Measurements from ENCODE around the gene ARPP21.

Gene ARPP21

DNA sequence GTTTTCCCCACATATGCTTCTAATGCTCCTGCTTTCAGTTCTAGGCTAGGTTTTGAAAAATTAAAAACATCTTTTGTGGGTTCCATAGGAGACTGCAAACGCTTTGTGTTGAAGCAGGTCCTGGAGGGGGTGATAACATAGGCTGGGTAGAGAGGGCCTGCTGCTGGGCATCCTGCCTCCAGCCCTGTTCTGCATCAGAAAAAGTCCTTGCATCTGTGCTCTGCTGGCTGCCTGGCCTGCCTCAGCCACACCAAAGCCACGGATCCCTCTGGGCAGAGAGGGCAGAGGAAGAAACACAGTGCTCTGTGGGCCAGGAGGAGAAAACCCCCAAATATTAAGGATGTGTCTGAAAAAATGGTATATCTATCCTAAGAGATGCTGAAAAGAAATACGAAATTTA, 3.9 kb upstream of the ARPP21 start:
- TF ChIP-seq POLR2A (IDR thresholded peaks at IDR 0.05; ENCODE audit: low read depth, low read length), result no peak
- DNase-seq (ENCODE audit: insufficient read length, low spot score) (no peak), FAIRE-seq (no peak)

DNA sequence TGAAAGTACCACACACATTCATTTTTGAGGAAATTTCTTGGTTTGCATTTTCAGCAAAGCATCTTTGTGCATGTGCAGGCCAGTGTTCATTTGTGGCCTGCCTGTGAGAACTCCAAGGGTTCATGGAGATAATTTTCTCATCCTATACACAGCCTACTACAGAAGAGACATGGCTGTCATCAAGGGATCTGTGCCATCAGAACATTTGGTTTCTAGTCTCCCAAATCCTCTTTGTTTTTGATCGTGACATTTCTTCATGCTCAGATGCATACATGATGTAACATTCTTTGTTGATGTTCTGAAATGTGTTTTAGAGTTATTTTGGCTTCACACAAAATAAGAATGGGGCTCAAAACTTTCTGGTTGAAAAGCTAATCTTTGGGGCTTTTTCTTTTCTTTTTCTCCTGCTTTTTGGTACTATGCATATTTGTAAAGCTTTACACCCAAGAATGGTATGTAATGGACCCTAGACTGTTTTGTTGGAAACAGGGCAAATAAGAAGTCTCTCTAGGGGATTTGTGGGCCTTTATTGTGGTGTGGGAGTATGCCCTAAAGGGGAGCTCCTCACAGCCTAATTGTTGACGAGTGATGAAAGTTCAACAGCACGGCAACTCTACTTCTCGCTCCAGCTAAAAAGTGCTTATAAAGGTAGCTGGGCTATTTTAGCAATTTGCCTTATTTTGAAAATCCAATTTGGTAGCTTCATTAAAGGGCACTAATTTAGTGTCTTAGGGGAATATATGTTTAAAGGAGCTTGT, 3.2 kb upstream of the ARPP21 start:
- no peak for FAIRE-seq
- TF ChIP-seq POLR2A (IDR thresholded peaks at IDR 0.05; ENCODE audit: low read depth, low read length), result no peak
- DNase-seq (ENCODE audit: insufficient read length, low spot score), result no peak

DNA sequence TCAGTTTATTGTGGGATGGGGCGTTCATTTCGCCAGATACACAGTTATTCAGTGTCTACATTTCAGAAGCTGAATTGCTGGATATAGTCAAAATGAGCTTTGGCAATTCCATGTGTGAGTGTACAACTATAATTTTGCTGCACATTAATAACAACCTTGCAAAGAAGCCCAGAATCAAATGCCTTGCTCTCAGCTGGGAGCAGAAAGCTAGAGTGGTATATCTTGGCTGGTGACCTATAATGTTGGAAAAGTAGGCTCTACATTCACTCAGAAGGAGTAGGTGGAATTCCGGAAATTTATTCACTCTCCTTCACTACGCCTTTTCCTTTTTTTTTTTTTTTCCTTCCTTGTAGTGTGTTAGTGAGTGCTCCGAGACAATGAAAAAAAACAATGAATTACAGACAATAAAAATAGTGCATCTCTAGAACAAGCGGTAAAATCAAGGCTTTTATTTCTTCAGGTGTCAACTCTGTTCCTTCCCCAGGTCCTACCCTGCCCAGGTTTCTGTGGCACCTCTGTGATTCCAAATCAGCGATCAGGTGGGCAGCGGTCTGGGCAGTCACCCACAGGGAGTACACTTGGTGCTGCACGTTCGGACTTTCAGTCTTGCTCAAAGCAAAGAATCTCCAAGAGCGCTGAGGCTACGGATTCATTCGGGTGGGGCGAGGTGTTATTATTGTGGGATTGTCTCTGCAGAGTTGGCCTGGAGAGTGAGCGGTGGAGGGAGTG, 910 bp upstream of the ARPP21 start:
- DNase-seq (ENCODE audit: insufficient read length, low spot score), result no peak
- no peak for TF ChIP-seq POLR2A (IDR thresholded peaks at IDR 0.05; ENCODE audit: low read depth, low read length)
- no peak for FAIRE-seq

- FAIRE-seq (no peak), DNase-seq (ENCODE audit: insufficient read length, low spot score) (no peak)
- TF ChIP-seq POLR2A (IDR thresholded peaks at IDR 0.05; ENCODE audit: low read depth, low read length), result no peak
These were observed 408 bp upstream of the ARPP21 start for GRCh38 chr3:35638980-35639253.

DNA sequence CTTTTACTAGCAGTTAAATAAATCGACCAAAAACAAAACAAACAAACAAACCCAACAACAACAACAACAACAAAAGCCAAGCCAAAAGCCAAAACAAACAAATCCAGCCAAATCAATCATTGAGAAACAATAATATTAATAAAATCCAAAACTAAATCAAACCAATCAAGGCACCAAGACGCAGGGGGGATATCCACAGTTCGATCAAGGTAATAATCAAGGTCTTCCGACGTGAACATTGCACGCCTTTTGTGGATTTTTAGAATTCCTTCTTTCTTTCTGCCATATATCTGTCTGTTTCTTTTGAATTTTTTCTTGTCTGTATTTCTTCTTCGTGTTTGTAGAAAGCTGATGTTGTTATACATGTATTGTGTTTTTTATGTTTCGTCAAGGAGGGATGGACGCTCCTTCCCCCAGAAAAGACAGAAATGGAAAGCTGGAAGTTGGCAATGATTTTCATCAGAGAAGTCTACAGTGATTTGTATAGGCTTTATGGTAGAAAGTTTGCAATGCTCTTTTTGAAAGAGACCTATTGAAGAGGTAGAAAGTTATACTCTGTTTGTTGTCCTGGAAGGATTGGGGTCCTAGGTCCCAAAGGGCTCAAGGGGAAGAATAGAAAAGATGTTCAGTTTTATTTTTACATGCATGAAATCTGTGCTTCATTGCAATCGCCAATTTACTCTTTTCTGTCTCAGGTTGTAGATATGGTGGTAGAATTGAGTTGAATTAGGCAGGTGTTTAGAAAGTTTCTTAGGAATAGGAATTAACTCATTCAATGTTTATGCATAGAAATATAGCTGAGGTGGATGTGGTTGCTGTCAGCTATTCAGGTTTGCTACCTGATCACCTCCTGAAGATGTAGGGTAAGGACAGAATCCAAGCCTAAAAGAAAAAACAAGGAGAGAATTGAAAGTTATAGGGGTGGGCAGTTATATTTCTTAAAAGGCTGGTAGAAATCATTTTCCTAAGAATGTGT, 1.2 kb downstream of the ARPP21 start:
- DNase-seq (ENCODE audit: insufficient read length, low spot score) (no peak), FAIRE-seq (no peak)
- no peak for TF ChIP-seq POLR2A (IDR thresholded peaks at IDR 0.05; ENCODE audit: low read depth, low read length)

GRCh38 chr3:35641331-35641730, 2.0 kb downstream of the ARPP21 start:
- TF ChIP-seq POLR2A (IDR thresholded peaks at IDR 0.05; ENCODE audit: low read depth, low read length), result no peak
- FAIRE-seq, result no peak
- DNase-seq (ENCODE audit: insufficient read length, low spot score), result no peak

GRCh38 chr3:35641920-35642527, 2.7 kb downstream of the ARPP21 start:
- DNase-seq (ENCODE audit: insufficient read length, low spot score) (no peak), FAIRE-seq (no peak)
- no peak for TF ChIP-seq POLR2A (IDR thresholded peaks at IDR 0.05; ENCODE audit: low read depth, low read length)

- DNase-seq (ENCODE audit: insufficient read length, low spot score) (no peak), FAIRE-seq (no peak)
- TF ChIP-seq POLR2A (IDR thresholded peaks at IDR 0.05; ENCODE audit: low read depth, low read length), result no peak
These were observed 4.2 kb downstream of the ARPP21 start for GRCh38 chr3:35643495-35643894.

DNA sequence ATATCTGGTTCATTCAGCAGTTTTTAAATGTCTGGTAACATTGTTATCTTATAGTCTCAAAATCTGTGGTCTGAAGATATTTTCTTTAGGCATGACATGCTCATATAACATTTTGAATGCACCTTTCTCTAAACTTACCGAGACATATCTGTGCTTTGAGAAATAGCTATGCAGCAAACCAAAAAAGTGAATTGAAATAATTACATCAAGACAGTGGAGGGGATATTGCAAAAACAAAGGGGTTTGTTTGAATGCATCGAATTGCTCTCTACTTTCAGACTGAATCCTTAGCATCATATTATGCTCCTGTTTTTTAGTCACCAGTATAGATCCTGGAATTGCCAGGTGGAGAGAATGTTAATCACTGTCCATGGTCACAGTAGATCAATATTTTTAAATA, 5.1 kb downstream of the ARPP21 start:
- no peak for TF ChIP-seq POLR2A (IDR thresholded peaks at IDR 0.05; ENCODE audit: low read depth, low read length)
- DNase-seq (ENCODE audit: insufficient read length, low spot score) (no peak), FAIRE-seq (no peak)

- no peak for TF ChIP-seq POLR2A (IDR thresholded peaks at IDR 0.05; ENCODE audit: low read depth, low read length)
- no peak for FAIRE-seq
- DNase-seq (ENCODE audit: insufficient read length, low spot score), result no peak
These were observed 5.9 kb downstream of the ARPP21 start for GRCh38 chr3:35645189-35645588.

GRCh38 chr3:35646081-35646480, 6.8 kb downstream of the ARPP21 start:
- DNase-seq (ENCODE audit: insufficient read length, low spot score), result no peak
- no peak for TF ChIP-seq POLR2A (IDR thresholded peaks at IDR 0.05; ENCODE audit: low read depth, low read length)
- FAIRE-seq, result no peak

DNA sequence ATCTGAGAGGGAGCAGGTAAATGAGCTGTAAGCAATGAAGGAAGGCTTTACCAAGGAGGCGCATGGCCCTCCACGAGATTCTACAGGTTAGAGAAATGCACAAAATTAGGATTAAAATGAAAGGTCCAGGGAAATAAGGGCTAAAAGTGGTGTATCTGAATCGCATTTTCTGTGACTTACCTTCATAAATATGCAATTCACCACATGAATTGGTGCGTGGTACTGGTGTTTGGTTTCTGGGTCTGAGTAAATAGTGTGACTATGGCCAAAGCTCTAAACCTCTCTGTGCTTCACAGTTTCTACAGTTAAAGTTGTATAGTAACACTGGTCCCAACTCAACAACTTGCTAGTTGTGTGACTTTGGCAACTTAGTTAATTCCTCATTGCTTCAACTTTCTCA, 8.1 kb downstream of the ARPP21 start:
- TF ChIP-seq POLR2A (IDR thresholded peaks at IDR 0.05; ENCODE audit: low read depth, low read length), result no peak
- FAIRE-seq, result no peak
- no peak for DNase-seq (ENCODE audit: insufficient read length, low spot score)

DNA sequence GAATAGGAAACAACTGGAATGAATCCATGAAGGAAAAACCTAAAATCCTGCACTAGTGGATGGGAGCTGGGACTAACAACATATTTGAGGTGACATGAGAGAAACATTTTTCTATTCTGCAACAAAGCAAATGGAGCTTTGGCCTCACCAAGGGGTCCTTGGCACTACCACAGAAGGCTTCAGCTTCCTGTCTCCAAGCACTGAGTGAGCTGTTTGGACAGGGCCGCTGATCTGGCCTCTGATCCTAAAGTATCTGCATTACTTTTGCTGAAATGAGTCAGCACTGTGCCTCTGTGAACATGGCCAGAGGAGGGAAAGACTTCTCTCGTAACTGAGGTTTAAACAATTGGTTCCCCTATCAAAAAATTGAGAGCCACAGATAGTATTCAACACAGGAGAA, 9.0 kb downstream of the ARPP21 start:
- no peak for DNase-seq (ENCODE audit: insufficient read length, low spot score)
- no peak for FAIRE-seq
- no peak for TF ChIP-seq POLR2A (IDR thresholded peaks at IDR 0.05; ENCODE audit: low read depth, low read length)

GRCh38 chr3:35649405-35649804, 10.1 kb downstream of the ARPP21 start:
- TF ChIP-seq POLR2A (IDR thresholded peaks at IDR 0.05; ENCODE audit: low read depth, low read length), result no peak
- no peak for FAIRE-seq
- DNase-seq (ENCODE audit: insufficient read length, low spot score), result no peak

Measured in H54 (cell line).